ENCODE measurements around the gene TMEM132D. TPM values are rescaled to one million over a fixed set of nuclear protein-coding genes. Genes with fewer than 3 reads are reported as not detected.

TMEM132D gene
- not detected for total RNA-seq

- H3K27me3 Mint-ChIP-seq (ENCODE audit: low read depth), result peaks cover 26% of the 10 kb centered on the region
- ATAC-seq, result no peak
- CTCF ChIA-PET, result no interaction called here
- H3K27ac Mint-ChIP-seq, result no peak within 1 kb of the TSS
- no peak for DNase-seq
- H3K4me1 Mint-ChIP-seq (ENCODE audit: low read depth), result no peaks in the 10 kb centered on the region
- POLR2A ChIA-PET, result no interaction called here
- peaks cover 2% of the 10 kb centered on the region for H3K36me3 Mint-ChIP-seq (ENCODE audit: low read depth)
- no peak within 1 kb of the TSS for H3K4me3 Mint-ChIP-seq
- no peaks in the 10 kb centered on the region for H3K9me3 Mint-ChIP-seq (ENCODE audit: insufficient read depth)
Measured at GRCh38 chr12:129903956-129904829, at the start of gene TMEM132D. Gene TMEM132D, minus strand, starts transcription at chr12:129904025.

- no peaks in the 10 kb centered on the region for H3K27me3 Mint-ChIP-seq (ENCODE audit: low read depth)
- no peaks in the 10 kb centered on the region for H3K36me3 Mint-ChIP-seq (ENCODE audit: low read depth)
- H3K4me3 Mint-ChIP-seq, result no peak overlapping the region
- H3K27ac Mint-ChIP-seq, result no peak overlapping the region
- ATAC-seq, result no peak
- no peaks in the 10 kb centered on the region for H3K9me3 Mint-ChIP-seq (ENCODE audit: insufficient read depth)
- no peaks in the 10 kb centered on the region for H3K4me1 Mint-ChIP-seq (ENCODE audit: low read depth)
- no peak for DNase-seq
- POLR2A ChIA-PET, result no interaction called here
- CTCF ChIA-PET, result no interaction called here
Measured at GRCh38 chr12:129949651-129950050, 45.8 kb upstream of the TMEM132D start.

- CTCF ChIA-PET, result no interaction called here
- no peak for DNase-seq
- H3K27ac Mint-ChIP-seq, result no peak overlapping the region
- H3K4me3 Mint-ChIP-seq, result no peak overlapping the region
- H3K9me3 Mint-ChIP-seq (ENCODE audit: insufficient read depth), result no peaks in the 10 kb centered on the region
- POLR2A ChIA-PET, result no interaction called here
- no peaks in the 10 kb centered on the region for H3K36me3 Mint-ChIP-seq (ENCODE audit: low read depth)
- no peak for ATAC-seq
- H3K27me3 Mint-ChIP-seq (ENCODE audit: low read depth), result no peaks in the 10 kb centered on the region
- H3K4me1 Mint-ChIP-seq (ENCODE audit: low read depth), result no peaks in the 10 kb centered on the region
Measured at GRCh38 chr12:129941618-129942017, 37.8 kb upstream of the TMEM132D start.

- ChIA-PET POLR2A (interaction anchor here (0.6 kb wide), 2 partner anchors 68 to 1209 kb away, joined by 3 read pairs; no protein-coding TSS in a partner anchor), CTCF (no interaction called here)
- no peak overlapping the region for H3K4me3 Mint-ChIP-seq
Measured at GRCh38 chr12:129938089-129938488, 34.3 kb upstream of the TMEM132D start.

GRCh38 chr12:129937426-129937825 lies 33.6 kb upstream of the TMEM132D start:
- Mint-ChIP-seq H3K27me3 (ENCODE audit: low read depth) (no peaks in the 10 kb centered on the region), H3K27ac (no peak overlapping the region), H3K4me3 (no peak overlapping the region), H3K4me1 (ENCODE audit: low read depth) (no peaks in the 10 kb centered on the region), H3K36me3 (ENCODE audit: low read depth) (no peaks in the 10 kb centered on the region), H3K9me3 (ENCODE audit: insufficient read depth) (no peaks in the 10 kb centered on the region)
- DNase-seq (no peak), ATAC-seq (no peak)
- ChIA-PET CTCF (no interaction called here), POLR2A (interaction anchor here (0.6 kb wide), 1 partner anchor 69 kb away, joined by 3 read pairs; no protein-coding TSS in a partner anchor)

More at GRCh38 chr12:129938089-129938488, 34.3 kb upstream of the TMEM132D start:
- no peaks in the 10 kb centered on the region for H3K4me1 Mint-ChIP-seq (ENCODE audit: low read depth)
- ATAC-seq, result no peak
- no peaks in the 10 kb centered on the region for H3K27me3 Mint-ChIP-seq (ENCODE audit: low read depth)
- no peaks in the 10 kb centered on the region for H3K9me3 Mint-ChIP-seq (ENCODE audit: insufficient read depth)
- H3K27ac Mint-ChIP-seq, result no peak overlapping the region
- no peaks in the 10 kb centered on the region for H3K36me3 Mint-ChIP-seq (ENCODE audit: low read depth)
- DNase-seq, result no peak

- ChIA-PET POLR2A (no interaction called here), CTCF (no interaction called here)
- no peak for ATAC-seq
- Mint-ChIP-seq H3K36me3 (ENCODE audit: low read depth) (no peaks in the 10 kb centered on the region), H3K27me3 (ENCODE audit: low read depth) (no peaks in the 10 kb centered on the region), H3K4me1 (ENCODE audit: low read depth) (no peaks in the 10 kb centered on the region), H3K4me3 (no peak overlapping the region), H3K9me3 (ENCODE audit: insufficient read depth) (peaks cover 6% of the 10 kb centered on the region), H3K27ac (no peak overlapping the region)
- DNase-seq, result no peak
Measured at GRCh38 chr12:129928643-129929042, 24.8 kb upstream of the TMEM132D start.

GRCh38 chr12:129927316-129927900 lies 23.6 kb upstream of the TMEM132D start:
- peaks cover 6% of the 10 kb centered on the region for H3K9me3 Mint-ChIP-seq (ENCODE audit: insufficient read depth)
- ChIA-PET POLR2A (no interaction called here), CTCF (no interaction called here)
- H3K27ac Mint-ChIP-seq, result no peak overlapping the region
- no peaks in the 10 kb centered on the region for H3K4me1 Mint-ChIP-seq (ENCODE audit: low read depth)
- H3K27me3 Mint-ChIP-seq (ENCODE audit: low read depth), result no peaks in the 10 kb centered on the region
- no peak for DNase-seq
- no peaks in the 10 kb centered on the region for H3K36me3 Mint-ChIP-seq (ENCODE audit: low read depth)
- no peak overlapping the region for H3K4me3 Mint-ChIP-seq
- no peak for ATAC-seq

GRCh38 chr12:129911428-129912049 lies 7.7 kb upstream of the TMEM132D start:
- Mint-ChIP-seq H3K4me1 (ENCODE audit: low read depth) (no peaks in the 10 kb centered on the region), H3K27me3 (ENCODE audit: low read depth) (no peaks in the 10 kb centered on the region), H3K9me3 (ENCODE audit: insufficient read depth) (no peaks in the 10 kb centered on the region), H3K4me3 (no peak overlapping the region), H3K27ac (no peak overlapping the region), H3K36me3 (ENCODE audit: low read depth) (no peaks in the 10 kb centered on the region)
- ATAC-seq, result no peak
- DNase-seq, result peak; percentile 24
- ChIA-PET POLR2A (no interaction called here), CTCF (interaction anchor here (0.7 to 1.6 kb wide), 2 partner anchors 34 to 942 kb away, joined by 3 to 9 read pairs; no protein-coding TSS in a partner anchor)

- no peak for ATAC-seq
- H3K27me3 Mint-ChIP-seq (ENCODE audit: low read depth), result peaks cover 8% of the 10 kb centered on the region
- H3K36me3 Mint-ChIP-seq (ENCODE audit: low read depth), result no peaks in the 10 kb centered on the region
- H3K4me1 Mint-ChIP-seq (ENCODE audit: low read depth), result no peaks in the 10 kb centered on the region
- H3K4me3 Mint-ChIP-seq, result no peak overlapping the region
- no peak overlapping the region for H3K27ac Mint-ChIP-seq
- no peaks in the 10 kb centered on the region for H3K9me3 Mint-ChIP-seq (ENCODE audit: insufficient read depth)
- no peak for DNase-seq
- CTCF ChIA-PET, result no interaction called here
- POLR2A ChIA-PET, result no interaction called here
Measured at GRCh38 chr12:129909051-129910020, 5.5 kb upstream of the TMEM132D start.

GRCh38 chr12:129903092-129903945 lies 506 bp downstream of the TMEM132D start:
- H3K27me3 Mint-ChIP-seq (ENCODE audit: low read depth), result peaks cover 26% of the 10 kb centered on the region
- ChIA-PET POLR2A (no interaction called here), CTCF (no interaction called here)
- no peaks in the 10 kb centered on the region for H3K9me3 Mint-ChIP-seq (ENCODE audit: insufficient read depth)
- H3K36me3 Mint-ChIP-seq (ENCODE audit: low read depth), result peaks cover 2% of the 10 kb centered on the region
- ATAC-seq (no peak), DNase-seq (no peak)
- H3K27ac Mint-ChIP-seq, result no peak overlapping the region
- no peaks in the 10 kb centered on the region for H3K4me1 Mint-ChIP-seq (ENCODE audit: low read depth)
- no peak overlapping the region for H3K4me3 Mint-ChIP-seq
